MM.1S (cell line): Measurements from ENCODE around the gene ATE1.

ENCODE experiments used
- CTCF ChIP-seq: fragments of 300-600 bp; sonication (generic); IDR thresholded peaks from 2 replicates; pipeline ENCODE4 v1.5.1; 2016; ENCODE audit warnings: antibody characterized with exemption, low read length, mixed read lengths
- EZH2 ChIP-seq: fragments of 300-600 bp; sonication (generic); optimal IDR thresholded peaks from 2 replicates; pipeline ENCODE3; 2017; ENCODE audit warnings: low read depth, mild to moderate bottlenecking, antibody characterized with exemption, low read length, mixed read lengths
- EZH2phosphoT487 ChIP-seq: fragments of 300-600 bp; sonication (generic); IDR thresholded peaks from 2 replicates; pipeline ENCODE4 v1.6.1; 2018; ENCODE audit warnings: antibody characterized with exemption, low read length

- TF ChIP-seq CTCF (no peak), EZH2 (no peak), EZH2phosphoT487 (no peak)
These were observed 227.4 kb downstream of the ATE1 start for GRCh38 chr10:121700416-121700815.
